OCI-LY3 (cell line): ENCODE results near the gene KDELR3.
"Not testable (repeated sequence)": the region's sequence is repeated elsewhere in the genome, so short reads cannot be mapped to it uniquely, and the experiment has no call there.

Experiments
- H2AFZ ChIP-seq: fragments of 200-600, 300-600 bp; shearing (Covaris generic); 2 replicates; pipeline ENCODE4 v1.6.0; 2014; ENCODE audit warnings: antibody characterized with exemption, low read depth, low read length
- H3K27ac ChIP-seq: fragments of 200-600, 300-600 bp; sonication (generic); 2 replicates; pipeline ENCODE4 v1.5.1; 2014; ENCODE audit warnings: mild to moderate bottlenecking, low read length, moderate library complexity, mixed read lengths
- H3K27me3 ChIP-seq: fragments of 200-600, 300-600 bp; sonication (generic); 2 replicates; pipeline ENCODE4 v1.6.1; 2014; ENCODE audit warnings: low read depth, low read length, mixed read lengths
- H3K36me3 ChIP-seq: fragments of 200-600, 300-600 bp; sonication (generic); replicated peaks from 2 replicates; pipeline ENCODE3; 2014; ENCODE audit warnings: low read depth, low read length, mixed read lengths
- H3K4me1 ChIP-seq: fragments of 300-600, 200-600 bp; sonication (generic); 2 replicates; pipeline ENCODE4 v1.6.1; 2014; ENCODE audit warnings: low read length, mixed read lengths
- H3K4me2 ChIP-seq: fragments of 200-600, 300-600 bp; sonication (generic); 2 replicates; pipeline ENCODE4 v1.6.1; 2014; ENCODE audit warnings: low read length, mixed read lengths
- H3K4me3 ChIP-seq: fragments of 300-600, 200-600 bp; sonication (generic); 2 replicates; pipeline ENCODE4 v1.5.1; 2014; ENCODE audit warnings: antibody characterized with exemption, mild to moderate bottlenecking, low read length, moderate library complexity
- H3K79me2 ChIP-seq: fragments of 300-600, 200-600 bp; shearing (Covaris generic); 2 replicates; pipeline ENCODE4 v1.6.1; 2014; ENCODE audit warnings: mild to moderate bottlenecking, low read length, mixed read lengths
- H3K9ac ChIP-seq: fragments of 300-600, 200-600 bp; shearing (Covaris generic); 2 replicates; pipeline ENCODE4 v1.6.0; 2014; ENCODE audit warnings: mild to moderate bottlenecking, low read length, moderate library complexity
- H3K9me3 ChIP-seq: fragments of 200-600, 300-600 bp; shearing (Covaris generic); 2 replicates; pipeline ENCODE4 v1.6.1; 2014; ENCODE audit warnings: low read length, mixed read lengths; ENCODE audit not compliant: insufficient read depth
- H4K20me1 ChIP-seq: fragments of 200-600, 300-600 bp; sonication (generic); 2 replicates; pipeline ENCODE4 v1.6.1; 2016; ENCODE audit warnings: low read length, mixed read lengths; ENCODE audit not compliant: insufficient read depth
- EZH2phosphoT487 ChIP-seq: fragments of 200-600 bp; shearing (Covaris generic); IDR thresholded peaks from 2 replicates; pipeline ENCODE4 v1.6.1; 2018; ENCODE audit warnings: antibody characterized with exemption, mixed run types, low read depth
- TF ChIP-seq, protein P1 (sequence below): fragments of 200-600, 300-600 bp; sonication (generic); IDR thresholded peaks from 2 replicates; pipeline ENCODE4 v1.5.1; 2014; ENCODE audit warnings: antibody characterized with exemption, low read length, low read depth

KDELR3 gene

DNA sequence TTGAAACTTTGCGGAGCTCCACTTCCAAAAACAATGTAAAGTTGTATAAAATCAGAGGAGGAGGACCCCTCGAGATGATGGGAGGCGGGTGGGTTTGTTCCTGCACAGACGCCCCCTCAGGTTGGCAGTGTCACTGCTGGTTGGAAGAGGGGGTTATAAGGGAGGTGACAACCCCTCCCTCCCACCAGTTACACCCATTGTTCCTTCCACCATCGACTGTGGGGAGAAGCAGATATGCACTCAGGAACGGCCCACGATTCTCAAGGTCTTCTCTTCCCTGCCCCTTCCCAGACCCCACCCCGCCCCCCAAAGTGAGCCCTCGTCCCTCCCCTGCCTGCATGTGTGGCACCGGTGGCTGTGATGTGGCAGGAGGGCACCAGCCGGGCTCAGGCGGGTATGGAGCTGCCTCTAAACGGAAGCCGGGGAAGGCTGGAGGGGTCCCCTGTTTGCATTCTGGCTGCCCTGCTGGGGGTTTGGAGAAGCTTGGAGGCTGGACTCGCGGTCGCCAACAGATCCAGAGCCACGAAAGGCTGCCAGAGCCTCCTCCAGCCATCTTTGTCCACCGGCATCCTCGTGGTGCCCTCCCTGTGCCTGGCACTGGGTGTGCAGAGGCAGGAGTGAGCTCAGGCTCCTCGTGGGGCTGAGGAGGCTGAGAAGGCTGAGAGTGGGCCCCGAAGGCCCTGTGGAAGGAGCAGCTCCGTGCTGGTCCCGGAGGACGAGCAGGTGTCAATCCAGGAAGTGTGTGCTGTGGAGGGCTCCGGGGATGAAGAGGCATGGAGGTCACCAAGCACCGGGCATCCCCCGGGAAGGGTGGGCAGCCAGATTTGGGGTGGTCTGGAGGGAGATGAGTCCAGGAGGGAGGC lies 778 bp downstream of the KDELR3 start:
- H3K4me3 ChIP-seq: peak overlapping the region; percentile 76
- H3K9ac ChIP-seq: no peak overlapping the region; the same call in 1 of the 2 replicates
- H3K9me3 ChIP-seq: no peaks in the 10 kb centered on the region
- no peaks in the 10 kb centered on the region for H3K4me1 ChIP-seq
- no peak for TF ChIP-seq EZH2phosphoT487
- TF ChIP-seq, protein P1, sequence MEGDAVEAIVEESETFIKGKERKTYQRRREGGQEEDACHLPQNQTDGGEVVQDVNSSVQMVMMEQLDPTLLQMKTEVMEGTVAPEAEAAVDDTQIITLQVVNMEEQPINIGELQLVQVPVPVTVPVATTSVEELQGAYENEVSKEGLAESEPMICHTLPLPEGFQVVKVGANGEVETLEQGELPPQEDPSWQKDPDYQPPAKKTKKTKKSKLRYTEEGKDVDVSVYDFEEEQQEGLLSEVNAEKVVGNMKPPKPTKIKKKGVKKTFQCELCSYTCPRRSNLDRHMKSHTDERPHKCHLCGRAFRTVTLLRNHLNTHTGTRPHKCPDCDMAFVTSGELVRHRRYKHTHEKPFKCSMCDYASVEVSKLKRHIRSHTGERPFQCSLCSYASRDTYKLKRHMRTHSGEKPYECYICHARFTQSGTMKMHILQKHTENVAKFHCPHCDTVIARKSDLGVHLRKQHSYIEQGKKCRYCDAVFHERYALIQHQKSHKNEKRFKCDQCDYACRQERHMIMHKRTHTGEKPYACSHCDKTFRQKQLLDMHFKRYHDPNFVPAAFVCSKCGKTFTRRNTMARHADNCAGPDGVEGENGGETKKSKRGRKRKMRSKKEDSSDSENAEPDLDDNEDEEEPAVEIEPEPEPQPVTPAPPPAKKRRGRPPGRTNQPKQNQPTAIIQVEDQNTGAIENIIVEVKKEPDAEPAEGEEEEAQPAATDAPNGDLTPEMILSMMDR: no peak
- H3K27me3 ChIP-seq: peaks cover 15% of the 10 kb centered on the region
- no peaks in the 10 kb centered on the region for H3K36me3 ChIP-seq
- no peaks in the 10 kb centered on the region for H4K20me1 ChIP-seq
- H3K4me2 ChIP-seq: peak overlapping the region; percentile 78; the same call in 1 of the 2 replicates
- no peak overlapping the region for H3K27ac ChIP-seq
- no peaks in the 10 kb centered on the region for H3K79me2 ChIP-seq
- no peak overlapping the region for H2AFZ ChIP-seq

DNA sequence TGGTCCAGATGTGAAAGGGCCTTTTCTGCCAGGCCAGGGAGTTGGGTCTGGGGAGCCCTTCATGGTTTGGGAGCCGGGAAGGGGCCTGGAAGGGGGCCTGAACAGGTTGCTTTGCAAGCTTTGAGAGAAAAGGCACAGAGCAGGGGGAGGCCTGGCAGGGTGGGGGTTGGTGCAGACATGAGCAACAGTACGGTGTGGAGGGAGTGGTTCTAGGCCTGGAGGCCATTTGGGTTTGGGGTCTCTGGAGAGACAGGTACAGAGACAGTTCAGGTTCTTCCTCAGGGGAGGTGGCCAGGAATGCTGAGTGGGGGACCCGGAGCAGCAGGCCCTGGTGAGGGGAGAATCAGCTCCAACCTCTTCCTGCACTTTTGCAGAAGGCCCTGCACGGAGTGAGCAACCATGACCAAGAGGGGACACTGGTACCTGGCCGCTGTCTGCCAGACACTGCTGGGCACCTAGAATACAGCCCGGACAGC lies 1.4 kb downstream of the KDELR3 start:
- H3K9ac ChIP-seq: no peak overlapping the region

GRCh38 chr22:38470179-38470578 lies 2.3 kb downstream of the KDELR3 start:
- H3K27me3 ChIP-seq: peaks cover 10% of the 10 kb centered on the region
- not testable (repeated sequence) for H3K4me2 ChIP-seq, H4K20me1 ChIP-seq, H2AFZ ChIP-seq, H3K79me2 ChIP-seq, H3K4me3 ChIP-seq, H3K27ac ChIP-seq, H3K9me3 ChIP-seq, H3K4me1 ChIP-seq, H3K36me3 ChIP-seq, H3K9ac ChIP-seq

More for the DNA sequence above, 1.4 kb downstream of the KDELR3 start:
- no peak overlapping the region for H2AFZ ChIP-seq
- no peaks in the 10 kb centered on the region for H3K79me2 ChIP-seq
- TF ChIP-seq, protein P1: no peak
- no peak for TF ChIP-seq EZH2phosphoT487
- no peaks in the 10 kb centered on the region for H3K36me3 ChIP-seq
- no peak overlapping the region for H3K4me3 ChIP-seq
- H3K4me2 ChIP-seq: no peak overlapping the region
- no peaks in the 10 kb centered on the region for H3K4me1 ChIP-seq
- H3K9me3 ChIP-seq: no peaks in the 10 kb centered on the region
- H3K27ac ChIP-seq: no peak overlapping the region
- H3K27me3 ChIP-seq: peaks cover 10% of the 10 kb centered on the region
- H4K20me1 ChIP-seq: no peaks in the 10 kb centered on the region

GRCh38 chr22:38471237-38471636 lies 3.3 kb downstream of the KDELR3 start:
- H3K9me3 ChIP-seq: no peaks in the 10 kb centered on the region
- TF ChIP-seq, protein P1: no peak
- TF ChIP-seq EZH2phosphoT487: no peak
- H3K27ac ChIP-seq: no peak overlapping the region
- no peaks in the 10 kb centered on the region for H3K4me1 ChIP-seq
- H3K79me2 ChIP-seq: no peaks in the 10 kb centered on the region
- peaks cover 10% of the 10 kb centered on the region for H3K27me3 ChIP-seq
- no peak overlapping the region for H3K4me3 ChIP-seq
- no peaks in the 10 kb centered on the region for H4K20me1 ChIP-seq
- no peak overlapping the region for H2AFZ ChIP-seq
- no peak overlapping the region for H3K9ac ChIP-seq
- no peak overlapping the region for H3K4me2 ChIP-seq
- H3K36me3 ChIP-seq: no peaks in the 10 kb centered on the region
